Measurements from ENCODE around the gene CACNA1E.
"Not testable (repeated sequence)": the region's sequence is repeated elsewhere in the genome, so short reads cannot be mapped to it uniquely, and the experiment has no call there.

CACNA1E gene

GRCh38 chr1:181508486-181509165 lies 25.3 kb downstream of the CACNA1E start:
- no peak for DNase-seq (ENCODE audit: low read depth in 1 of 2, low spot score in 1 of 2)
- TF ChIP-seq JUND (IDR thresholded peaks at IDR 0.05; ENCODE audit: low read depth), result no peak
- in situ Hi-C loops (cut with HindIII; ENCODE audit: low pct_unique_long_range_greater_than_20kb, low sequenced_read_pairs), result no loop called here

GRCh38 chr1:181513786-181514297 lies 30.5 kb downstream of the CACNA1E start:
- TF ChIP-seq JUND (IDR thresholded peaks at IDR 0.05; ENCODE audit: low read depth), result no peak
- in situ Hi-C loops (cut with HindIII; ENCODE audit: low pct_unique_long_range_greater_than_20kb, low sequenced_read_pairs), result no loop called here
- DNase-seq (ENCODE audit: low read depth in 1 of 2, low spot score in 1 of 2), result no peak

- in situ Hi-C loops (cut with HindIII; ENCODE audit: low pct_unique_long_range_greater_than_20kb, low sequenced_read_pairs), result no loop called here
- TF ChIP-seq JUND (IDR thresholded peaks at IDR 0.05; ENCODE audit: low read depth), result no peak
- no peak for DNase-seq (ENCODE audit: low read depth in 1 of 2, low spot score in 1 of 2)
Measured at GRCh38 chr1:181514298-181515290, 31.3 kb downstream of the CACNA1E start.

GRCh38 chr1:181516706-181517105 lies 33.4 kb downstream of the CACNA1E start:
- TF ChIP-seq JUND (IDR thresholded peaks at IDR 0.05; ENCODE audit: low read depth), result no peak
- DNase-seq (ENCODE audit: low read depth in 1 of 2, low spot score in 1 of 2), result no peak
- in situ Hi-C loops (cut with HindIII; ENCODE audit: low pct_unique_long_range_greater_than_20kb, low sequenced_read_pairs), result no loop called here

- no peak for TF ChIP-seq JUND (IDR thresholded peaks at IDR 0.05; ENCODE audit: low read depth)
- no peak for DNase-seq (ENCODE audit: low read depth in 1 of 2, low spot score in 1 of 2)
- in situ Hi-C loops (cut with HindIII; ENCODE audit: low pct_unique_long_range_greater_than_20kb, low sequenced_read_pairs), result no loop called here
Measured at GRCh38 chr1:181517181-181517875, 34.0 kb downstream of the CACNA1E start.

- no peak for DNase-seq (ENCODE audit: low read depth in 1 of 2, low spot score in 1 of 2)
- in situ Hi-C loops (cut with HindIII; ENCODE audit: low pct_unique_long_range_greater_than_20kb, low sequenced_read_pairs), result no loop called here
- no peak for TF ChIP-seq JUND (IDR thresholded peaks at IDR 0.05; ENCODE audit: low read depth)
Measured at GRCh38 chr1:181518152-181518551, 34.8 kb downstream of the CACNA1E start.

GRCh38 chr1:181522864-181523263 lies 39.5 kb downstream of the CACNA1E start:
- in situ Hi-C loops (cut with HindIII; ENCODE audit: low pct_unique_long_range_greater_than_20kb, low sequenced_read_pairs), result no loop called here
- no peak for DNase-seq (ENCODE audit: low read depth in 1 of 2, low spot score in 1 of 2)
- no peak for TF ChIP-seq JUND (IDR thresholded peaks at IDR 0.05; ENCODE audit: low read depth)

- in situ Hi-C loops (cut with HindIII; ENCODE audit: low pct_unique_long_range_greater_than_20kb, low sequenced_read_pairs), result no loop called here
- no peak for DNase-seq (ENCODE audit: low read depth in 1 of 2, low spot score in 1 of 2)
- TF ChIP-seq JUND (IDR thresholded peaks at IDR 0.05; ENCODE audit: low read depth), result no peak
Measured at GRCh38 chr1:181525104-181525721, 41.9 kb downstream of the CACNA1E start.

GRCh38 chr1:181528241-181528640 lies 44.9 kb downstream of the CACNA1E start:
- in situ Hi-C loops (cut with HindIII; ENCODE audit: low pct_unique_long_range_greater_than_20kb, low sequenced_read_pairs); DNase-seq (ENCODE audit: low read depth in 1 of 2, low spot score in 1 of 2): not testable (repeated sequence)

GRCh38 chr1:181531441-181531840 lies 48.1 kb downstream of the CACNA1E start:
- in situ Hi-C loops (cut with HindIII; ENCODE audit: low pct_unique_long_range_greater_than_20kb, low sequenced_read_pairs), result no loop called here
- no peak for TF ChIP-seq JUND (IDR thresholded peaks at IDR 0.05; ENCODE audit: low read depth)
- no peak for DNase-seq (ENCODE audit: low read depth in 1 of 2, low spot score in 1 of 2)

GRCh38 chr1:181531951-181532600 lies 48.8 kb downstream of the CACNA1E start:
- no peak for DNase-seq (ENCODE audit: low read depth in 1 of 2, low spot score in 1 of 2)
- in situ Hi-C loops (cut with HindIII; ENCODE audit: low pct_unique_long_range_greater_than_20kb, low sequenced_read_pairs), result no loop called here
- no peak for TF ChIP-seq JUND (IDR thresholded peaks at IDR 0.05; ENCODE audit: low read depth)

- no peak for TF ChIP-seq JUND (IDR thresholded peaks at IDR 0.05; ENCODE audit: low read depth)
- DNase-seq (ENCODE audit: low read depth in 1 of 2, low spot score in 1 of 2), result no peak
- in situ Hi-C loops (cut with HindIII; ENCODE audit: low pct_unique_long_range_greater_than_20kb, low sequenced_read_pairs), result no loop called here
Measured at GRCh38 chr1:181538836-181539235, 55.5 kb downstream of the CACNA1E start.

Measured in T47D (cell line).